Measurements from ENCODE around the gene HOXA4. TPM values are rescaled to one million over a fixed set of nuclear protein-coding genes. Genes with fewer than 3 reads are reported as not detected.

Gene HOXA4
- total RNA-seq, 1 donor from 2014 or later = 0.98 TPM

- H3K36me3 ChIP-seq = no peaks in the 10 kb centered on the region
- TF ChIP-seq POLR2AphosphoS5 (IDR thresholded peaks at IDR 0.05; ENCODE audit: insufficient read depth in 1 of 2, low read depth in 1 of 2) (peak in 1 of 2 donors; percentile 14), CTCF (IDR thresholded peaks at IDR 0.05) (peak in 1 of 3 experiments; percentile 6), POLR2A (IDR thresholded peaks at IDR 0.05) (no peak)
- intact Hi-C loops (cut with DNase I) = no loop called here
- peaks cover 55% of the 10 kb centered on the region for H3K4me1 ChIP-seq
- H3K9me3 ChIP-seq = no peaks in the 10 kb centered on the region
- DNase-seq (ENCODE audit: extremely low spot score in 2 of 2) = no peak
- no peaks in the 10 kb centered on the region for H3K27me3 ChIP-seq
- peak overlapping the region; percentile 56 to 64 for H3K4me3 ChIP-seq
- H3K27ac ChIP-seq = peak overlapping the region; percentile 99
These were observed 41.2 kb upstream of the HOXA4 start for GRCh38 chr7:27171637-27172314.

GRCh38 chr7:27171325-27171636, 40.7 kb upstream of the HOXA4 start:
- Histone ChIP-seq H3K4me3 (peak overlapping the region; percentile 56 to 64), H3K27ac (peak overlapping the region; percentile 99), H3K36me3 (no peaks in the 10 kb centered on the region), H3K9me3 (no peaks in the 10 kb centered on the region), H3K27me3 (no peaks in the 10 kb centered on the region), H3K4me1 (peaks cover 55% of the 10 kb centered on the region)
- TF ChIP-seq POLR2A (IDR thresholded peaks at IDR 0.05) = no peak
- peak in 1 of 2 donors; percentile 30 for TF ChIP-seq POLR2AphosphoS5 (IDR thresholded peaks at IDR 0.05; ENCODE audit: insufficient read depth in 1 of 2, low read depth in 1 of 2)
- TF ChIP-seq CTCF (IDR thresholded peaks at IDR 0.05) = no peak
- intact Hi-C loops (cut with DNase I) = no loop called here
- DNase-seq (ENCODE audit: extremely low spot score in 2 of 2) = no peak

GRCh38 chr7:27170426-27171324, 40.1 kb upstream of the HOXA4 start:
- Histone ChIP-seq H3K27me3 (no peaks in the 10 kb centered on the region), H3K9me3 (no peaks in the 10 kb centered on the region), H3K4me3 (peak overlapping the region; percentile 56 to 64), H3K4me1 (peaks cover 55% of the 10 kb centered on the region), H3K27ac (peak overlapping the region; percentile 99), H3K36me3 (no peaks in the 10 kb centered on the region)
- TF ChIP-seq POLR2A (IDR thresholded peaks at IDR 0.05) (no peak), CTCF (IDR thresholded peaks at IDR 0.05) (no peak), POLR2AphosphoS5 (IDR thresholded peaks at IDR 0.05; ENCODE audit: insufficient read depth in 1 of 2, low read depth in 1 of 2) (no peak)
- intact Hi-C loops (cut with DNase I) = no loop called here
- DNase-seq (ENCODE audit: extremely low spot score in 2 of 2) = no peak

- H3K36me3 ChIP-seq = no peaks in the 10 kb centered on the region
- no peaks in the 10 kb centered on the region for H3K27me3 ChIP-seq
- H3K9me3 ChIP-seq = no peaks in the 10 kb centered on the region
- DNase-seq (ENCODE audit: extremely low spot score in 2 of 2) = no peak
- TF ChIP-seq POLR2AphosphoS5 (IDR thresholded peaks at IDR 0.05; ENCODE audit: insufficient read depth in 1 of 2, low read depth in 1 of 2) (peak in 1 of 2 donors; percentile 41), POLR2A (IDR thresholded peaks at IDR 0.05) (no peak)
- H3K27ac ChIP-seq = peak overlapping the region; percentile 99
- peaks cover 53% of the 10 kb centered on the region for H3K4me1 ChIP-seq
- intact Hi-C loops (cut with DNase I) = loop anchor here (5.0 to 10.0 kb wide), 2 partner anchors 798 to 1315 kb away; no protein-coding TSS in a partner anchor
- H3K4me3 ChIP-seq = peak overlapping the region; percentile 56 to 64
These were observed 39.3 kb upstream of the HOXA4 start for GRCh38 chr7:27169658-27170425.
